A204.1 (cell line): ENCODE data around the gene SUCO.
A peak's percentile ranks its signal among the peaks of the same experiment; 100 is the strongest.

Source experiments
- FAIRE-seq: peaks from 2 replicates; lab custom pipeline; 2012; peaks lifted over from hg19 to GRCh38; lab: Jason Lieb, UNC

Gene SUCO

DNA sequence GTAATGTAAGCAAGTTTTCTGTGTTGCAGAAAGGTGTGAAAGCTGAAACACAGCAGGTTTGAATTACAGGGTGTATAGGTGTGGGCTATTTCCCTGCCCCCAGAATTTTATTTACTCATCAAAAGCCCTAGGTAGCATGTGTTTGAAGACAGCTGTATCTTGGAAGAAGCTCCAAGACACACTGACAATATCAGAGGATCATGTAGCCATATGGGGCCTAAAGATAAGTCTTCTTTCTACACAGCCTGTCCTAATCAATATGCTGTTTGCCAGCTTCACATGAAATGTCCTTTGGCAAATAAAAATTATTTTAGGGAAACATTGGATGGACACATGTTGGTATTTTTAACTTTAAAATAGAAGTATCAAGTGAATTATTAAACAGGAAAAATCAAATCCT is 17.5 kb upstream of the SUCO start:
- no peak for FAIRE-seq

DNA sequence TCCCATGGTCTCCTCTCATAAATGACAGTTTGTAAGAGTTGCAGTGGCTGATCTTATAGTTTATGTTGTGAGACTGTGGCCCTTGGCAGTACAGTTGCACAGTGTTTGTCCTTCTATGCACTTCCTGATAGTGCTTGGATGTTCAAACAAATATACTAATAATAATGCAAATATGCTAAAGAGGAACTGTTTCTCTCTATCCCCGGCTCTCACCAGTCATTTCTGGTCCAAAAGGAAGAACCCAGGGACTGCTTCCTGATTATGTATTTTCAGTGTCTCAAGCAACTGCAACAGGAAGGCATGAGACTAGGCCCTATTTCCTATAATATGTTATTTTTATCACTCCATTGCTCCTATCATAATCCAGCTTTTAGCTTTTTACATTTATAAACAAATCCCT is 17.0 kb upstream of the SUCO start:
- no peak for FAIRE-seq

DNA sequence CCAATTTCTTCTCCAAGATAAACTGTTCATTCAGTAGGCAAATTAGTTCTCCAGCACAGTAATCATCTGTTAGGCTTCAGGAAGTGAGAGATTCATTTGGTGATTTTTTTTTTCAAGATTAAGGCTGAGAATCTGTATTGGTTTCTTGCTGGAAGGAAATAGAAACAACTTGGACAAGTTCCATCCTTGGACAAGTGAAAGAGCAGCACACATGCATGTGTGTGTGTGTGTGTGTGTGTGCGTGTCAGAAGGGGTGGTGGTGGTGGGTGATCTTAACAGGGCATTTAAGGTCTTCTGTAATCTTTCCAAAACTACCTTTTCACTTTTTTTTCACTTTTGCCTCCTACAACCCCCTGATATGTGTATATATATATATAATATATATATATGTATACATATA is 15.9 kb upstream of the SUCO start:
- FAIRE-seq: no peak

DNA sequence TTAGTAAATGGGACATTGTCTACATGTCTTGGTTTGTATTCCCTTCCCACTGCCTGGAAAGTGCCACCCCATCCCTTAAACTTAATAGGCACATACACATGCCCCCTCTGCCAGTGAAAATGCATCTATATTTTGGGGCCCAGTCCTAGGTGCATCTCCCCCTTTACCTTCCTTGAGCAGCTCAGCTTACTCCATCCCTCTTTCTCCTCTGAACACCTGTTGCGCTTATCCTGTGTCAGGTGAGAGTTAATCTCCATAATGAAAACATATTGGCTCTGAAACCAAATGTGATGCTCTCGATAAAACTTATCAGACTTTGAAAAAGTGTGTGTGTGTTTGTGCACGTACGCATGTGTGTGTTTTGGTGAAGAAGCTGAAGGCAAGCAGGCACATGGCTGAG is 15.4 kb upstream of the SUCO start:
- FAIRE-seq: no peak

DNA sequence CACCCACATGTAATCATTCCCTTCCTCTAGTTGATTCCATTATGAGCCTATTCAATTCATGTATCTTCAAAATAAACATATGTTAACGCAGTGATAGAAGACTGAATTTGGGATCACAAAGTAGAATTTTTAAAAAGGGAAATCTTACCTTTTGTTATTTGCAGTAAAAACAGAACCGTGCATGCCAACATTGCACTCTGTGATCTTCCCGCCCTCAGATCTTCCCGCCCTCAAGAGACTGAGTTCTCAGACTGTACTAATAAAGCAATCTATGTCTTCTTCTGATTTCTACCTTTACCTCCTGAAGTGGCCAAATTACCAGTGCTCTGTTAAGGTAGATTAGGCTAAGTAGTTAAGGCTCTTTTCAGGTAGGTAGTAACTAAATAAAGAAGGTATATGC is 3.6 kb upstream of the SUCO start:
- FAIRE-seq: no peak

DNA sequence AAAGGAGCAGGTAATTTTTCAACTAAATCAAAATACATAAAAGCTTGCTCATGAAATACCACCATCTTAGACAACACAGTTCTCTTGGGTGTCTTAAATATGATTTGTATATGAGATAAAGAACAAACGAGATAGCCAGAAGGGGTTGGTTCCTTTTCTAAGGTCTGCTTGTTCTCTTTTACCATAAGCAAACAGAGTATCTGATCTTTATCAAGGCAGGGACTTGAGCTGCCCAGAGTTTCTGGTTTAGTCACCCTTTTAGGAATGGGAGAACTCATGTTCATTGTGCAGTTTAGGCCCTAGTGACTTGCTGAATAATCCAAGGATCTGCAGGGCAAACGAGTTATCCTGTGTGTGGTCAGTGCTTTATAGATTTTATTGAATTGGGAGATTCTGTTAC is 3.0 kb upstream of the SUCO start:
- FAIRE-seq: no peak

DNA sequence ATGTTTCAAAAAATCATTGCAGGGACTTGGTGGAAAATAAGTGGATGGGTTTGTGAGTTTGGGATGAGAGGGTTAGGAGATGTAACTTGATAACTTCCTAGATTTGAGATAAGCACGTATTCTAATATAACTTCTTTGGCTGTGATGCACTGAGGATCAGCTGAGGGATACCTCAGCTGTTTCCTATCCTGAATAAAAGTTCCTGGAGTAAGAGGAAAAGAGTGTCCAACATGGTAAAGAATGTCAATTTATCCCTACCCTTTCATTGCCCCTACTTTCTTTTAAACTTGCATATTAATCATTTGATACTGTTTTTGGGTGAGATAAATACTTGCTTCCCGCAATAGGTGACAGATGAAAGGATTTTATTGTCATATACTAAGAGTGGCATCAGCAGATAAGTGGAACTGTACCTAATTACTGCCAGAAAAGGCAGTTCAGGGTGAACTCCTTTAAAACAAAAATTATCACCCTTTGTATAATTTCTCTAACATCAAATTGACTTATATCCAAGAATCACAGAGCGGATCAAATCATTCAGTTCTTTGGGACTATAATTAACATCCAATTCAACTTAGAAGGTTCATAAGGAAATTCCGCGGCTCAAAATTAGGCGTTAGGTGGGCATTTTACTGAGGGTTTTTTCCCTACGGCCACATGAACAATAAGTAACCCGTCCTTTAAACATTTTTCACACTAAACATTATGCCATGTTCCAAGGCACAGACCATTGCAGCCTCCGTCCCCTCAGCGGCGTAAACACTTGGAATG is 1.4 kb upstream of the SUCO start:
- FAIRE-seq: no peak

DNA sequence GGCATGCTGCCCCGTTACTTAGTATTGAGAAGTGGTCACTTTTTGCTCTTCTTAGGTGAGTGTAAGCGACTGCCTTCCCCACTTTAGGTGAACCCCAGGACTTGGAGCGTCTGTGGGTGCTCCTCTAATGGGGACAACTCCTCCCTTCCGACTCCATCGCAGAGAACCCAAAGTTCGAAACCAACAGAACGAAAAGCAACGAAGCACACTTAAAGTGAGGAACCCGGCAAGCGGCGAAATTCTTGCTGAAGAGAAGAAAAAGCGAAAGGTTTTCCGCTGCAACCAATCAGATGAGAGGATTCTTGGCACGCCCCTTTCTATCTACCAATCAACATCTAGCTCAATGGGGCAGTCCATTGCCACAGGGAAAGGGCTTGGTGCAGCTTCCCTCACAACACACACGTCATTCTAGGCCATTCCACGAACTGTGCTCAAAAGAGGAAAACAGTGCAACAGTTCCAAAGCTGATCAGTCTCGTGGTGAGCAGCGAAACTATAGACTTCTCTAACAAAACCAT is 709 bp upstream of the SUCO start:
- peak; percentile 98 for FAIRE-seq

DNA sequence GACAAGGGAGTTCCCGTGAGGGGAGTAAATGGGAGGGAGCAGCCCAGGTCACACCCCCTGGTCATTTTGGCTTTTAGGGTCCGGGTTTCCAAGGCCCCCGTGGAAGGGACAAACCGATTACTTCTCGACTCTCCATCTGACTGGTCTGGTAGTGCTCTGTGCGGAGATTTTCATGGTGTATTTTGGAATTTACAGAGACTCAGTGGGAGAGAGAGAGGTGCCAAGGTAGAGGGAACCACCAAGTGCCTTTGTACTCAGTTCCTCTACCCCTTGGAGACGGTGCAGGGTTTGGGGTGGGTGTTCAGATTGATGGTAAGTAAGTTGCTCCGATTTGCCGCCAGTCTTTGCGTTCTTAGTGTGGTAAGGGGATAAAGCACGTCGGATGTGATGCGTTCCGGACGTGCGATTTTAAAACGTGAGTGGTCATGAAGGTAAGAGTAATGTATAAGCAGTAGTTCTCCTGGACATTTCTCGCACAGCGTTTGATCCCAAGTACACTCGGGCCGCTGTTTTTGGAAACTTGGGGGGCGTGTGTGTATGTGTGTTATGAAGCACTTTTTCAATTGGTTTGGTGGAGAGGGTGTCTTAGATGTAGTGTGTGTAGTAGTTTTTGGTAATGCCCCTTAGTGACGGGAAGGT is 682 bp downstream of the SUCO start:
- FAIRE-seq: no peak

DNA sequence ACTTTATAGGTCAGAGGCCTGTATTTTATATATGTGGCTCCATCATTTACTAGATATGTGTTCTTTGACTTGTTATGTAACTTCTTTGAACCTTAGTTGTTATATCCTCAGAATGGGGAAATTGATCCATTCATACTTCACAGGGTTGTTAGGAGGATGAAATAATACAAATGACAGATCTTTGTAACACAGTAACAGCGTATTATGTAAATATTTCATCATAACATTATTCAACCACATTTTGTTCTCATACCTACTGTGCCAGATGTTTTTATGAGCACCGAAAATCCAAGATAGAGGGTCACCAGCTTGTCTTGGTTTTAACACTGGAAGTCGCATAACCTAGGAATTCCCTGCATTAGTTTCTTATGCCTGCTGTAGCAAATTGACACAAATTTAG is 3.3 kb downstream of the SUCO start:
- FAIRE-seq: no peak

DNA sequence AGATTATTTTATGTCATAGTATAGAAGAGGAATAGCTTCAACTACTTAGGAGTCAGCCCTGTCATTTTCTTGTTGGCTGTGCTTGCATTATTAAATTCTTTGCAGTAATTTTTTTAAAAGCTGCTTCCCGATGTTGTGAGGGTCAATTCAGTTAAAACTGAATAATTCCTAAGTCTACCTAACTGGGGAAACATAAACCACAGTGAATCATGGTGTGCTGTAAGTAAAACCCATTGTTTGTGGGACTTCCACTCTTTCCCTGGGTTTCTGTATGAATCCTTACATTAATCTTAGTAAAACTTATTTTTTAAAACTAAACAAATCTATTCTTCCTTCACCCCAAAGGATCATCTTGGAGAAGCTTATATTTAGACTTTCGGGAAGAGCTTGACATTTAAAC is 4.4 kb downstream of the SUCO start:
- no peak for FAIRE-seq

DNA sequence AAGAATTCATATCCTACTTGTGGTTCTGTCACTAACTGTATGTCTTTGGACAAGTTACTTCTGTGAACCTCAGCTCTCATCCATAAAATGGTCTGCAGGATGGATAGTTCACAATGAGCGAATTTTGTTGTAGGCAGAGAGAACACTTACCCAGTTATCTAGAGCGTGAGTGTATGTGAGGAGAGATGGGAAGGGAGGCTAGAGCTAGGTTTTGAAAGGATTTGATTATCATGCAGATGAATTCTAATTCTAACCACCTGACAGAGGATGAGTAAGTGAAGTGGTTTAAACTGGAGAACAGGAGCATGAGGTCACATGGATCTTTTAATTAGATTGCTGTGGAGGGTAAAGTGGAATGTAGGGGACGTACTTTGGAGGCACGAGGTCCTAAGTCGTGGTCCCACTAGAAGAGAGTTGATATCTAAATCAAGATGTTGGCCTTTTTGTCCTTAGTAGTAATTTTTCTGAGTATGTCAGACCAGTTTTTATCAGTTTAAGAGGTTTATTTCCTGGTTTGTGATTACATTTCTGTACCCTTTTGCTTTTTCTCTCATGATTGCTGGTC is 5.0 kb downstream of the SUCO start:
- FAIRE-seq: no peak

DNA sequence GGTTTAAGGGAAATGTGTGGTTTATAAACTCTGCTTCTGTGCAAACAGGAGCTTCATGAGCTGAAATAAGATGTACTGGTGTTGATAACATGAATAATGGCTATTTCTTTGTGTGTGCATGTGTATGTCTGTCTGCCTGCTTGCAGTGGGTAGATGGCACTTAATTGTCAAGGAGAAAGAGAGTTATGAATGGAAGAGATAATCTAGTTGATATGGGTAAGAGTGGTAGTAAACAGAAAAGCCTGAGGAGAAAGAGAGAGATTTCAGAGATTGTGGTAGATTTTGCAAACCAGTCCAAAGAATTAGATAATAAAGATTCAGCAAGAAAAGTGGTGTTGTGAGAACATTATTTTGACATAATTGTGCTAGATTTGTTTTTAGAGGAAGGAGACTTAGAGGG is 7.7 kb downstream of the SUCO start:
- no peak for FAIRE-seq

DNA sequence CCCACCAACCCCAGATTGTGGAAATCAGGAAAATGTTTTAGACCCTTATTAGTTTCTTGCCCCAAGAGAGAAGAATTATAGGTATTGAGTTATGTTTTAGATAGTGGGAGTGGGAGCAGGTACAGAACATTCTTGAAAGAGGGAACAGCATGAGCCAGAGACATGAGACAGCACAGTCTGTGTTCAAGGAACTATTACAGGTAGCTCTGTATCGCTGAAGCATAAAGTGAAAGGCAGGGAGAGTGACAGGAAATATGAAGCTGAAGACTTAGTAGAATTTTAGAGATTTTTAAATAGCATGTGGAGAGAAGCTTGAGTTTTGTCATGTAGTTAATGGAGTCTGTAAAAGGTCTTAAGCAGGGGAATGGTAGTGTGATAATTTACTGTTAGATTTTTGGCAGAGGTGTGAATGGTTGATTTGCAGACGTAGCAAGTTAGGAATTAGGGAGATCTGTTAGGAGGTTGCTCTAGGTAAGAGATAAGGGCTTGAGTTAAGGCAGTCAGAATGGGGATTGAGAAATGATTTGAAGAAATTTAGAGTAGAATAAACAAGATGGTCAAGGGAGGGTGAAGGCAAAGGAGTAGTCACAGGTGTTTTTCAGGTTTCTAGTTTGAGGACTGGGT is 11.6 kb downstream of the SUCO start:
- no peak for FAIRE-seq

DNA sequence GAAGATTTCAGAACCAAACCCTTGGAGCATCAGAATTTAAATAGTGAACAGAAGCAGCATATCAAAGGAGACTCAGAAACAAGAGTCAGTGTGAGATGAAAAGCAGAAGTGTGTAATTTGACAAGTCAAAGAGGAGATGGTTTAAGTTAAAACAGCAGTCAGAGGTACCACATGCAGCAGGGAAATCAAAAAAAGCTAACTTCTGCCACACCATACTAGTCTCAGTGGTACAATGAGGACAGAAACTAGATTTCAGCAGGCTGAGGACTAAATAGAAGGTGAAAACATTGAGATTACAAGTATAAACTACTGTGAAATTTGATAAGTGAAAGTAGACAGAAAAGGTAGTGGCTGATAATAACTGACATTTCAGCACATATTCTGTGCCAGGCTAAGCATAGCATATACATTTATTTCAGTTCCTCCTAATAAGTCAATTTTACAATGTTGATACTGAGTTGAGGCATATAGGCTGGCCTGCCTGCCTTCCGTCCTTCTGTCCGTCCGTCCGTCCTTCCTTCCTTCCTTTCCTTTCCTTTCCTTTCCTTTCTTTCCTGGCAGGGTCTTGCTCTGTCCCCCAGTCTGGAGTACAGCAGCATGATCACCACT is 12.6 kb downstream of the SUCO start:
- no peak for FAIRE-seq

DNA sequence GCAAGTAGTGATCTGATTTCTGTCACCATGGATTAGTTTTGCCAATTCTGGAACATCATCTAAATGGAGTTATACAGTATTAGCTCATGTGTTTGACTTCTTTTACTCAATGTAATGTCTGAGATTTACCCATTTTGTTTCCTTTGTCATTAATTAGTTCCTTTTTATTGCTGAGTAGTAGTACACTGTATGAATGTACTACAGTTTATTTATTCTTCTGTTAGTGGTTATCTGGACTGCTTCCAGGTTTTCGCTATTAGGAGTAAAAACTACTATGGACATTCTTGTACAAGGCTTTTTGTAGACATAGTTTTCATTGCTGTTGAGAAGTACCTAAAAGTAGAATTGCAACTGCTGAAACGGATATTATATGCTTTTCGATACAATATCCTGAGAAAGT is 14.1 kb downstream of the SUCO start:
- FAIRE-seq: no peak

DNA sequence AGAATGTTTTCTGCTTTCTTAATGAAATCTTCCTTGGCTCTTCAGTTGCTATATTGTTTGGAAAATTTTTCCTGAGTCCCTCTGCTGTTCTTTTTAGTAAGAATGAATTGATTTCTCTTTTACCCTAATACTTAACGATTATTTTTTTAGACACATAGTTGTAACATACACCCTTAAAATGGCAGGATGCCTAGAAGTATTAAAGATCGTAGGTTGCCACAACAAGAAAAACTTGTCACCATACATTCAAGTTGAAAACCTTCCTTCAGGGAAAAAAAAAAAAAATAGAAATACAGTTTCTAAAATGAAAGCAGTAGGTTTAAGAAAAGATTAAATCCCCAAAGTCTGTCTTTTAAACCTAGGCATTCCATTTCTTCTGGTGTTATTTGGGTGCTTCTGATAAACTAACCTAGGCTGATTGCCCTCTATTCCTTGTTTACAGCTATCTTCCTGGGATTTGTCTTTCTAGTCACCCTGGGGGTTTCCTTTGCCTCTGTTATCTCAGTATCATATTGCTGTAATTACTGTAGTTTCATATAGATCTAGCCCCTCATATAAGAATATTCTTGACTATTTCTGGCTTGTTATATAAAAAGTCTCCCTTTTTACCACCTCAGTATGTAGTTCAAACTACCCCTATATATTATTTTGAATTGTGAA is 16.8 kb downstream of the SUCO start:
- FAIRE-seq: no peak

DNA sequence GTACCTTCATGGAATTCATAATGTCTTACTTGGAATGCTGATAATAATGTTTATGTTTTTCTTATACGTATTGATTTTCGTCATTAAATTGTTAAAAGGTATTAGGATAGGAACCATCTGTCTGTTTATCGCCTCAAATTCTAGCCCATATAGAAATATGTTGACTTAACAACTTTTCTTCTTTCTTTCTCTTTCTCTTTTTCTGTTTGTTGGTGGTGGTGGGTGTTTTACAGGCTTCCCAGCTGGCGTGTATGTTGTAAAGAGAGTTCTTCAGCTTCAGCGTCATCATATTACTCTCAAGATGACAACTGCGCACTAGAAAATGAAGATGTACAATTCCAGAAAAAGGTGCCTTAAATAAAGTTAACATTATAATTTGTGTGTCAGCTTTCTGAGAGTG is 18.3 kb downstream of the SUCO start:
- no peak for FAIRE-seq

DNA sequence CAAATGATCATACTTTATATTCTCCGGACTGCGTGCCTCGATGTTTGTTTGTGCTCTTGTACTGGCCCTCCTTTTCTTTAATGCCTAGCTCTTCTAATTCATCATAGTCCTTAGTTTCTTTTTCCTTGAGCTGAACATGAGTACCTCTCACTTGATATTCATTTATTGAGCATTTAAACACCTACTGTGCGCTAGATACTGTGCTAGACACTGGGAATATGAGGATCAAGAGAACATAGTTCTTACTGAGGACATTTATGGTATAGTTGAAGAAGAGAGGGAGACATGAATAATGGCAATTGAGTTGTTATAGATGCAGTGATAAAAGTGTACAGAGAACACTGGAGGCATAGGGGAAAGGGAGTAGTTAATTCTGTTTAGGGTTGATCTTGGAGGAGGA is 22.0 kb downstream of the SUCO start:
- no peak for FAIRE-seq

DNA sequence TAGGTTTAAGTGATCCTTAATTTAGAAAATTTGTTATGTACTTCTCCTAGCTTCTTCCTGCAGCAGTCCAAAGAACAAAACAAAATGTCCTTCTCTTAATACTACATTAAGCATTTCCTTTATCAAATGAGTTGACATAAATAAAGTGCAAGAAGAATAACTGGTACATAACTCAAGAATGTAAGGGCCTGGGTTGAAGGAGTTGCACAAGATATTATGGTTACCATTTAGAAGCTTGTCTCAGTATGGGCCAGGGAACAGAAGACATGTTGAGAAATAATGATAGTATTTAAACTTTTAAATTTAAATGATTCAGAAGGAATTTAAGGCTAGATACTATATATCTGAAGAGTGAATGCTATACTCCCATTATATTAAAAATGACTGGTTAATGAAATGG is 23.5 kb downstream of the SUCO start:
- no peak for FAIRE-seq

DNA sequence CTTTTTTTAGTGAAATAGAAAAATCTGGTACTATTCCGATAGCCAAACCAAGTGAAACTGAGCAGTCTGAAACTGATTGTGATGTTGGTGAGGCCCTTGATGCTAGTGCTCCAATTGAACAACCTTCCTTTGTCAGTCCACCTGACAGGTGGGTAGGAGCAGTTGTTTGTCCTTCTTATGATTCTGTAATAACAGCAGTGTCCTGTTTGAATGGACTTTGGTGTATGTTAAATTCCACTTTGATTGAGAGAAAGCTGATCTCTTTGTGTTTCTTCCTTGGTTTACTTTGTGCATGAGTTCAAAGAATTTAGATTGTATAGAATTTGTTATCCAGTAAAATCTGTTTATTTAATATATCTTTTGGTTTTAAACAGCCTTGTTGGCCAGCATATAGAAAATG is 24.3 kb downstream of the SUCO start:
- FAIRE-seq: no peak

DNA sequence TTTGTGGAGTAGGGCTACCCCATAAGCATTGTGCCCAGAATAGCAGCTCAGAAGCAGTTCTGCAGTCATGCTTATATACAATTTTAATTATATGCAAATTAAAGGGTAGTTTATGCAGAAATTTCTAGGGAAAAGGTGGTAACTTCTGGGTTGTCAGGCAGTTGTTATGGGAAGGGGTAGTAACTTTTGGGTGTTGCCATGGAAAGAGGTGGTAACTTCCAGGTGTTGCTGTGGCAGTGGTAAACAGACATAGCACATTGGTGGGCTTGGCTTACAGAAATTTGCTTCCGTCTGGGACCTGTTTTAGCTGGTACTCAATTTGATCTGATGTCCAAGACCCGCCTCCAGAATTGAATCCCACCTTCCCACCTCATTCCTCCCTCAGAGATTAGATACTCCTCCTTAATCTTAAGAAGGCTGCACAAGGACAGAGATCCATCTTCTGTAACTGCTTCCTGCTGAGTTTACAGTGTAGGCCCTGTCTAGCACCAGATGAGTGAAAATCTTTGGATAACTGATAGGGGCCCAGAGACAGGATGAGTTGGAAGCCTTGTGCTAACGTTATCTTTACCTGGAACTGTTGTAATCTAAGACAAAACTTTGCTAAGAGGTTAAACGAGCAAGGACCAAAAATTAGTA is 26.7 kb downstream of the SUCO start:
- no peak for FAIRE-seq
